ENCODE data around the gene C6orf15. TPM values are rescaled to one million over a fixed set of nuclear protein-coding genes. Genes with fewer than 3 reads are reported as not detected.
A peak's percentile ranks its signal among the peaks of the same experiment; 100 is the strongest.

Gene C6orf15
- total RNA-seq, 1 experiment from 2014 or later: not detected

DNA sequence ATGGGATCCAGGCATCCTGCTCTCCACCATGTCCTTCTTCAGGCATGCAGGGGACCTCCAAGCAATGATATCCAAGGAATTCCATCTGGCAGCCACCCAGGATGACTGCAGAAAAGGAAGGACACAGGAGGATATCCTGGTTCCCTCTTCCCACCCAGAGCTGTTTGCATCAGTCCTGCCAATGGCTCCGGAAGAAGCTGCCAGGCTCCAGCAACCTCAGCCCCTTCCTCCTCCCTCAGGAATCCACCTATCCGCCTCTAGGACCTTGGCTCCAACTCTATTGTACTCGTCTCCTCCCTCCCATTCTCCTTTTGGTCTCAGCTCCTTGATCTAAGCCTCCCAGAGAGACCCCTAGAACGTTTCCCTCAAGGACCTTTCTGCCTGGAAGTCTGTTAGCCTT, 27.2 kb upstream of the C6orf15 start:
- TF ChIP-seq POLR2AphosphoS5 (IDR thresholded peaks at IDR 0.05; ENCODE audit: low read depth, low read length) (no peak), REST (IDR thresholded peaks at IDR 0.05; ENCODE audit: insufficient read depth in 1 of 2, low read depth in 2 of 2, low read length in 1 of 2) (no peak), TCF7L2 (IDR thresholded peaks at IDR 0.05; ENCODE audit: low read depth, low read length) (no peak), CTCF (IDR thresholded peaks at IDR 0.05) (no peak)
- Histone ChIP-seq H3K27ac (ENCODE audit: low read length) (no peak overlapping the region), H3K27me3 (ENCODE audit: control insufficient read depth, insufficient read depth, low read length) (no peaks in the 10 kb centered on the region), H3K4me1 (ENCODE audit: control insufficient read depth, insufficient read depth, low read length) (no peaks in the 10 kb centered on the region), H3K4me3 (ENCODE audit: low read depth in 2 of 2, low read length in 2 of 2) (no peak overlapping the region), H3K36me3 (ENCODE audit: control insufficient read depth, insufficient read depth, low read length) (no peaks in the 10 kb centered on the region), H3K9me3 (ENCODE audit: control insufficient read depth, insufficient read depth, low read depth, low read length) (no peaks in the 10 kb centered on the region)
- ChIA-PET POLR2A (interaction anchor here (0.6 kb wide), 1 partner anchor 24 kb away, joined by 3 read pairs; no protein-coding TSS in a partner anchor), CTCF (interaction anchor here (0.5 kb wide), 1 partner anchor 226 kb away, joined by 3 read pairs; no protein-coding TSS in a partner anchor)
- in situ Hi-C loops (cut with HindIII; ENCODE audit: low pct_unique_long_range_greater_than_20kb, low sequenced_read_pairs) (no loop called here), intact Hi-C loops (cut with micrococcal nuclease; ENCODE audit: unreplicated experiment) (loop anchor here (5.0 kb wide), 1 partner anchor 228 kb away; no protein-coding TSS in a partner anchor)
- no peak for DNase-seq (ENCODE audit: low read depth, low spot score)
- ATAC-seq: no peak
- no TSS peak for BruUV-seq (replicated peaks)

DNA sequence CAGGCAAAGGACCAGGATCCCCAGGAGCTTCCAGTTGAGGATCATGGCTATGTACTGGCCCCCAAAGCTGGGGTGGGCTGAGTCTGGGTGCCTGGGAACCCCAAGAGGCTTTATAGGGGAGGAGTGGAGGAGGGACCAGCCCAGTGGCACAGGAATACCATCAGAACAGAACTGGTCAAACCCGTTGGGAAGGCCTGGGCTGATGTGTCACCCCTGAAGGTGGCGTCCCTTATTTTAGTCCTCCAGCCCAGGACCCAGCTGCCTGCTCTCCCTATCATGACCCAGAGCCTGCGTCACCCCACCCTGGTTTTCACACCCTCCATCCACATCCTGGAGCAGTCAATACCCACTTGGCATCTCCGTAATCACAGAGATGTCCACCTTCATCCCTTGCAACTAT, 26.6 kb upstream of the C6orf15 start, which contains the start of gene PSORS1C2:
TSS of gene PSORS1C2 (minus strand) at position 85 of the 400 bp plus-strand sequence. CDS start at position 45, 40 bp downstream.
- H3K36me3 ChIP-seq (ENCODE audit: control insufficient read depth, insufficient read depth, low read length): no peaks in the 10 kb centered on the region
- no peaks in the 10 kb centered on the region for H3K27me3 ChIP-seq (ENCODE audit: control insufficient read depth, insufficient read depth, low read length)
- no TSS peak for BruUV-seq (replicated peaks)
- peak within 1 kb of the TSS; percentile 27 to 63; a peak in 3 of 4 replicates for H3K4me3 ChIP-seq (ENCODE audit: low read depth in 2 of 2, low read length in 2 of 2)
- ChIA-PET CTCF (interaction anchor here (1.0 to 1.1 kb wide), 3 partner anchors 9 to 228 kb away, joined by 4 read pairs; no protein-coding TSS in a partner anchor), POLR2A (interaction anchor here (0.6 kb wide), 1 partner anchor 25 kb away, joined by 3 read pairs; no protein-coding TSS in a partner anchor)
- no peaks in the 10 kb centered on the region for H3K9me3 ChIP-seq (ENCODE audit: control insufficient read depth, insufficient read depth, low read depth, low read length)
- in situ Hi-C loops (cut with HindIII; ENCODE audit: low pct_unique_long_range_greater_than_20kb, low sequenced_read_pairs): no loop called here
- H3K27ac ChIP-seq (ENCODE audit: low read length): no peak within 1 kb of the TSS
- ATAC-seq (no peak), DNase-seq (ENCODE audit: low read depth, low spot score) (no peak)
- intact Hi-C loops (cut with micrococcal nuclease; ENCODE audit: unreplicated experiment): loop anchor here (5.0 kb wide), 1 partner anchor 228 kb away; no protein-coding TSS in a partner anchor
- TF ChIP-seq TCF7L2 (IDR thresholded peaks at IDR 0.05; ENCODE audit: low read depth, low read length): no peak
- TF ChIP-seq CTCF (IDR thresholded peaks at IDR 0.05): no peak
- no peak for TF ChIP-seq POLR2AphosphoS5 (IDR thresholded peaks at IDR 0.05; ENCODE audit: low read depth, low read length)
- no peaks in the 10 kb centered on the region for H3K4me1 ChIP-seq (ENCODE audit: control insufficient read depth, insufficient read depth, low read length)
